Stimulated activated CD4-positive, alpha-beta T cell treated with anti-CD3 and anti-CD28 coated beads, Interleukin-15, amount 100 ng/mL, for 24 hours (primary cell): Measurements from ENCODE around the gene DSE.
A peak's percentile ranks its signal among the peaks of the same experiment; 100 is the strongest.

ENCODE experiments used
- DNase-seq: peaks from one replicate; pipeline ENCODE4 v3.0.0-alpha.2; 2020

DSE gene

DNA sequence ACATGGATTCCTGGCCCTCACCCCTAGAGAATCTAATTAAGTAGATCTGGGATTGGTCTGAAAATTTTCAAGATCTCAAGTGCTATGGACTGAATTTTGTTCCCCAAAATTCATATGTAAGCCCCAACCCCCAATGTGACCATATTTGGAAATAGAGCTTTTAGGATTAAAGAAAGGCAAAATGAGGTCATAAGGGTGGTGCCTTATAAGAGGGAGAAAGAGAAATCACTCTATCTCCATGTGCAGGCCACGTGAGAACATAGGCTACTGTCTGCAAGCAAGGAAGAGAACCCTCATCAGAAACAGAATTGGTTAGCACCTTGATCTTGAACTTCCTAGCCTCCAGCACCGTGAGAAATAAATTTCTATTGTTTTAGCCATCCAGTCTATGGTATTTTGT is 8.5 kb upstream of the DSE start:
- DNase-seq = no peak

DNA sequence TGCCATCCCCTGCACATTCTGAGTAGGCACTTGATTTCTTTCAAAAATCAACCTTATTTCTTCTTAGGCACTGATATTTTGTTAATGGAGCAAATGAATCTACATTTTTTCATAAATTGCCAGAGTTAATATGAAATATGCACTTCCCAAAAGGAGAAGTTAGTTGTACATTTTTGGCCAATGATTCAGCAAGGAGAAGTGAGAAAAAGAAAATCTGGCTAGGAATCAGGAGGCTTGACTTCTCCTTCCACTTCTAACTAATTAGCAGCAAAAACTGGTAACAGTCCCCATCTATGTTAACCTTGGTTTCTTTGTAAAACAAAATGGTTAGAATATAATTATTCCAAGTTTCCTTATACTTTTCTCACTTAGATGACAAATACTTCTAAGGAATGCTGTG is 7.0 kb upstream of the DSE start:
- DNase-seq = no peak

DNA sequence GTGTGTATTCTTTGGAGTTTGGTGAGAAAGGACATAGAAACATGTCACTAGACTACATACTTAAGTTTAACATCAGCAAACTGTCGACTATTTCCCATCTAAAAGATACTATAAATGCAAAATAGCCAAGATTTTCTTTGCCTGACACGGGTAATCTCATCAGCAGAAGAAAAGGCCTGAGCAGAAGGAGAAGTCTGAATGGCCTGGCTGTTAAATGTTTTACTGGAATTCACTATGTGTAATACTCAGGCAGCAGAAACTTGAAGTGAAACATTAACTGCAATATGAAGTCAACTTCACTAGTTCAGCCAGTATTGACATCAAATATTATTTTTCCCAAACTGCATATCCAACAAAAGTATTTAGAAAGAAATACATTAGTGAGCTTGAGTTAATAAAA is 6.4 kb upstream of the DSE start:
- DNase-seq = no peak

DNA sequence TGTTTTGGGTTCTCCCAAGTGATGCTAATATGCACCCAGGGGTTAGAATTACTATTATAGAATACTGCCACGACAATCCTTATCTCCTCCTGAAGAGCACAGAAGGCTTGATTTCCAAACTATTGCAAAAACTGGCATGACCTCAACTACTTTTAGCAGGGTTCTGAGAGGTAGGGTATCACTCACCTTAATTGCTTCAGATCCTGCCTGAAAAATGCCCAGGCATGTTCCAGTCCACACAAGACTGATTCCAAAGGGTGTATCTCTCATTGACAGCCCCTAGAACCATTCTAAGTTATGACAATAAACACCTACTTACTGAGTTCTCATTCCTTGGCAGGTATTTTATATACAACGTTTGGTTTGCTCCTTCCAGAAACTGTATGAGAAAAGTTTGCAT is 5.0 kb upstream of the DSE start:
- no peak for DNase-seq

DNA sequence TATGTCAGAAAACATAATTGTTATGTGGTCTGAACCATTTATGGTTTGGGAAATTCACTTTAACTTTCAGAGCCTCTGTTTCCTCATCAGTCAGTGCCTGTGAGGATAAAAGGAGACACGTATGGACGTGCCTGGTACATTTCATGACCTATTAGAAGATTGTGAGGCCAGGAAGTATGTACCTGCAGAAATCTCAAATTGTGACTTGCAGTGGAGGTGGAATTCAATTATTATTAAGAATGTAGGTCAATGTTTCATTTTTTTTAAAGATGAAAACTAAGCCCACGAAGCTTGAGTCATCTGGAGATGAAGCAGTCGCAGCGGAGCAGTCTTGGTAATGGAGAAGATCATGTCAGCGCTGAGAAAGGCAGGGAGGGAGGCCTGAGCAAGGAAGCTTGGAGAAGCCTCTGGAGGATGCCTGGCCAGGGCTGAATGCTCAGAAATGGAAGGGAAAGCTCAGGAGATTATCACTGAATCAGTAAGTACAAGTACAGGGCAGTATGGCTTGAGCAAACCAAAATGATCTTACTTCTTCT is 3.9 kb upstream of the DSE start:
- DNase-seq = no peak

DNA sequence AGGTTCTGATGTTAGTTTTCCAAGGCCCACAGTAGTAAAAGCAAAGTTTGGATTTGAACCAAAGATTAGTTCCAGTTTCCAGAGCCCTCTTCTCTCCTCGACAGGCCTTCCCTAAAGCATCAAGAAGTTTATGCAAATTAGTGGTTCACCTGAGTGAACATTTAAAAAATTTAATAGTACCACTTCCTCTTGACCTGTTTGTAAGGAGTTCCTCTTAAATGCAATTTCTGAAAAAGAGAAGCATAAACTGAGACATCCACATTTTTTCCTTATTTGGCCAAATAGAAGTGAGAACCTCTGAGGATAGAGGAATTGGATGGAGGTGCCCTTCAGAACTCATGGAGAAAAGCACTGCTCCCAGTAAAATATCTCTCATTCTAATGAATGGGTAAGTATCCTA is 1.2 kb upstream of the DSE start:
- no peak for DNase-seq

DNA sequence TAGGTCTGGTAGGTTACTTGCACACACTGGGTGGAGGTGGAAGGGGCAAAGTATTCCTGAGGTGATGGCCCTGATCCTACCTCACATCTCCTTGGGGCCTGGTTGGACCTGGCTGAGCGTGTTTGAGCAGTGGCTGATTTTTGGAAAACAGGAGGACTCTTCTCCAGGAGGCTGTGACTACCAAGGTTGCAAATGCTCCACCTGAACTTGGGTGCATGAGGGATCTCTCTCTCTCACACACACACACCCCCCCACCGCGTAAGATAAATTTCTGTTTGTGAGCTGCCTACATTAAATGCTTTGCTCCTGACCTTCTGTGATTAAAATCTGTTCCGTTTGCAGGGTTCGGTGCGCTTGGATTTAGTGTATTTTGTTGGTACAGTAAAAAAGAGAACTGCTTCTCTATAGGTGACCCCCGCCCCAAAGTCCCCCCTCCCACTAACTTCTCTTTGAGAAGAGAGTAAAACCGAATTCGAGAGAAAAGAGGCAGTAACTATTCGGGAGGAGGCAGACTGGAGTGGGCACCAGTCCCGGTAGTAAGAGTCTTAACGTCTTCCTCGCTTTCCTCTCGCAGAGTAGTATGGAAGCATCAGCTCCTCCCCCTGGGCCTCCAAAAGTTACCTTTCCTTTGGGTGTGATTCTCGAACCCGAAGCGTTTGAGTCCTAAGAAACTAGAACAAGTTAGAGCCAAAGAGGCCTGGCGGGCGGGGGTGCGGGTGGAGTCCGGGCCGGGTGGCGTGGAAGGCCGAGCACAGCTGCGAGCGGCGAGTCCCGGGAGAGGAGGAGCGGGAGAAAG is 585 bp upstream of the DSE start:
- DNase-seq = no peak

DNA sequence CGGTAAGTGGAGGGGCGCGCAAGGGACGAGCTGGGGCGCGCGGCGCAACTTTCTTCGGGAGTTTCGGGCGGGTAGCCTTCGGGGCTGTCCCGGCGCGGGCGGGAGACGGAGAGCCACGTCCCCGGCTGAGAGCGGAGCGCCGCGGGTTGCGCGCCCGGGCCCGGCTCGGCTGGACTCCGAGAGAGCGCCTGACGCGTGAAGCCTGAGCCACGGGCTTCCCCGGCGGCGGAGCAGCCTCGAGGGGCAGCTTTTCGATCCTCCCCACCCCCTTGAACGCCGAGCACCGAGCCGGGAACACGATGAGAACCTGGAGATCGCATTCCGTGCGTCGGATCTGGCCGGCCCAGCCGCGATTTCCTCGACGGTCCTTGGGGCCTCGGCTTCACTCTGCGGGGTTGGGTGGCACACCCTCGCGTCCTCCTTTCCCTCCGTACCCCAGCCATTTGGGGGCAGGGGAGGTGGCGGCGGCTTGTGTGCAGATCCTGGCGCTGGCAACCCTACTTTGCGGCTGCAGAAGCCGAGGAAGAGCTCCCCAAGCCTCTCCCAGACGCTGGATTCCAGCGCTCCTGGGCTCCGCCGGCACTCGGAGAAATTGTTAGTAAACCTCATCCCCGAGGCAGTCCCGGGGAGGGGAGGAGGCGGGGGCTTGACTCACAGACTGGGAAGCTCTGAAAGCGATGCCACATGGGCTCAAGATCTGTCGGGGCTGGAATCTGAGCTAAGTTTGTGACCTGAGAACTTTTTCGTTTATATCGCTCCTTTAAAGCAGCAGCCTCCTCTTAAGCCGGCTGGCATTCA is 572 bp downstream of the DSE start:
- peak; percentile 53 for DNase-seq

DNA sequence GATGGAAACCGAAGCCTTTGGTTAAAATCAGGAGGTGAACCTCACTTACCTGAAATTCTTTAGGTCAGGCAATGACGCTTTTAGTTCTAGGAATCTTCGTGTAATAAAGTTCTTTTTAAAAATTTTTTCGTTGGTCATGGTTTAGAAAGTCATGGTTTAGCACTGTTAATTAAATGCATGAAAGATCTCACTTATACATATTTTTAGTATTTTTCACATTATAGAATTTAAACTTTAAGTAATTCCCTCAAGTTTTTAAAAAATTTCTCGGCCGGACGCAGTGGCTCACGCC is 1.1 kb downstream of the DSE start:
- DNase-seq = no peak

DNA sequence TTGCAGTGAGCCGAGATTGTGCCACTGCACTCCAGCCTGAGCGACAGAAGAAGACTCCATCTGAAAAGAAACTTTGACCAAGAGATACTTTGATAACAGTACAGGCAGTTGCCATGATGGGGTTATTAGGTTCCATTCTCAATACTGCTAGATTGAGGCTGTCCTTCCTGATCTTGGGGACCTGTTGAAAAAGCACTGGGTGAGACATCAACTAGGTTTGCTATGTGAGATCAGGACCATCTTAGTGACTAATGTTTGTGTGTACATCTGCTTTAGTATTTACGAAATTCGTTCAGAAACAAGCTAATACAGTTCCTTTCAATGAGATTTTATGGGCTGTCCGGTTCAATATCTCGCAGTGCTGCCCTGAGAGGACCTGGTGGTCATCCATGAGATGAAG is 2.6 kb downstream of the DSE start:
- no peak for DNase-seq

DNA sequence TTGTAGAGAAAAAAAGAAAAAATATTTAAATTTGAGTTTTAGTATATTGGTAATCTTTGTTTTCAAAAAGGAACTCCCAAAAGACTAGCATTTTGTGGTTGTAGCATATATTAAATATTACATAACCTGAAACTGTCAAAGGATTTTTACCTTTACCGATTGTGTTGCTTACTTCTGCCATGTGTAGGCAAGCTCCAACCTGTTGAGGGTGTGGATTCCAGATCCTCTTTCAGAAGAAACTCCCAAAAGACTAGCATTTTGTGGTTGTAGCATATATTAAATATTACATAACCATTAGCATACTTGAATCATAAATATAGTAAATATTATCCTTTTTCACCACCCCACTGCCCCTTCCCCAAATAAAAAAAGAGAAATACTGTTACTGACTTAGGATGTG is 3.2 kb downstream of the DSE start:
- DNase-seq = no peak

DNA sequence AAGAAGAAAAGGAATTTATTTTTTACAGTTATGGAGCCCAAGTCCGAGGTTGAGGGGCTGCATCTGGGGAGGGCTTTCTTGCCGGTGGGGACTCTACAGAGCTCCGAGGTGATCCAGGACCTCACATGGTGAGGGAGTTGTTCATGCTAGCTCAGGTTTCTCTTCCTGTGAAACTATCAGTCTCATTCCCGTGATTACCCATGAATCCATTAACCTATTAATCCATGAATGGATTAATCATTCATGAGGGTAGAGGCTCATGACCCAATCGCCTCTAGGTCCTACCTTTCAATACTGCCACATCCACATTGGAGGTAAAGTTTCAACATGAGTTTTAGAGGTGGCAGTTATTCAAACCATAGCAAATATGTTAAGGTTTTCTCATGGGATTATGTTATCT is 3.8 kb downstream of the DSE start:
- DNase-seq = no peak

DNA sequence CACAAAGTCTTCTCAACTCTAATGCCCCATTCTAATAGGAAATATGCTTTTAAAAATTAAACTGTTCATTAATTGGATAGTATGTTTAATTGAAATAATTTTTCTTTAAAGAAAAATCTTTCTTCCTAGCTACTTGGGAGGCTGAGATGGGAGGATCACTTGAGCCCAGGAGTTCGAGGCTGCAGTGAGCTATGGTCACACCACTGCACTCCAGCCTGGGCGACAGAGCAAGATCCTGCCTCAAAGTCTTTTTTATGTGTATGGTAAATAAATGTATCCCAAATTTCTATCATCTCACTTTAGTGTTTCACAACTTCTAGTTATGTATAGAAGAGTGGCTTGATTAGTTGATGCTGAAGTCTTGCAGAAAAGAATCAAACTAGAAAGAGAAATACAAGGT is 4.5 kb downstream of the DSE start:
- no peak for DNase-seq

DNA sequence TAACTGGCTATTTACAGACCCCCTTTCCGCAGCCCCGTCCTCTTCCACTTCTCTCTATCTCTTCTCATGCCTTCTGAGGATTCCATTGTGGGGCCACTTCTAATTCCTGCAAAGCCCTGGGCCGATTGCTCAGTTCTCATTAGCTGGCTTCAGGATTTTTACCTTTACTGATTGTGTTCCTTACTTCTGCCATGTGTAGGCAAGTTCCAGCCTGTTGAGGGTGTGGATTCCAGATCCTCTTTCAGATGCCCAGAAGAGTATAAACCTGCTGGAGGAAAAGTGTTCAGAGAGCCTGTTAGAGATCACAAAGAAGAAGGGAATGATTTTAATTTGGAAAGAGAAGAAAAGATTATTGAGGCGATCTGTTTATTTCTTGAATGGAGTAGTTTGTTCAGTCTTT is 5.4 kb downstream of the DSE start:
- DNase-seq = no peak

DNA sequence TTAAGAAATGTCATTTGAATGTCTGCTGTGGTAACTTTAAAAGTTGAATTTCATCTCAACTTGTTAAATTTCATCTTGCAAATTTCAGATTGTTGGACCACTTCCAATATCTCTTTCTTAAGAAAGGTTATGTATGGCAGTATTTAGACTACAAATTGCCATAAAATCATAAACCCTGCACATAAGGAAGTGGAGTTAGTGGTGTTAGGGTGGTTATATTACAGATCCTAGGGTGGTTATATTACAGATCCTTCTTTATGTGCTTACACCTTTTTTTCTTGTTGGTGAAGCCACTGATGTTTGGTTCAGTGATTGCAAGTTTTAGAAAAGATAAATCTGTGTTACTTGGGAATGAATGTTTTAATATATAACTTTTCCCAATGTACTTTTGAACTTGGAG is 9.0 kb downstream of the DSE start:
- no peak for DNase-seq

DNA sequence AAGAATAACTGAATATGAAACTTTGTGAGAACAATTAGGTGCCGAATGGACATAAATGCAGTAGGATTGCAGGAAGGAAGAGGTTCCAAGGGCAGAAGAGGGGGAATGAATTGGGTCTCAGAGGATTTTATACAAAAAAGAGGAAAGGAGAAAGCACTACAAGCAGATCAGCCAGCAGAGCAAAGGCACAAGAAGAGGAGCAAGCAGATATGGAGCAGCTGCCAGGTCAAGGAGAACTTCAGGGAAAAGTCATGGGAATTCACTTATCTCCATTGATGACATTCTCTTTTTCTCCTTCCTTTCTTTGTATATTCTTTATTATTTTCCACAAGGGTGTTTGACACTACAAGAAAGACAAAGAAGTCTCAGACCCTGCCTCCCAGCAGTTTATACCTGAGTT is 9.6 kb downstream of the DSE start:
- DNase-seq = no peak

DNA sequence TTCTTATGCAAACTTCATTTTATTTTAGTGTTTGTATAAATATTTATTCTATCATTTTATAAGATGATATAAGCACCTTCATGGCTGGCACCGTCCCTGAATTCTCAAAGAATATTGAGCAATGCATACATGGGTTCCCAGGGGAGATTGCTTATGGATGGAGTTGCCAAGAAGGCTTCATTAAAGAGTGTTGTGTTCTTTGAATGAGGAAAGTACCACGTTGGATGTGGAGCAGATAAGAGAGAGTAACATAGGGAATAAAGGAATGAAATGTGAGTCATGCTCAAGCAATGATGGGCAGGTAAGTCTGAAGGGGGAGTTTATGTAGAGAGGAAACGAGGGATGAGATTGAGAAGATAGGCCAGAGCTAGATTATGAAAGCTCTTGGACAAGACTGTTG is 10.3 kb downstream of the DSE start:
- no peak for DNase-seq

DNA sequence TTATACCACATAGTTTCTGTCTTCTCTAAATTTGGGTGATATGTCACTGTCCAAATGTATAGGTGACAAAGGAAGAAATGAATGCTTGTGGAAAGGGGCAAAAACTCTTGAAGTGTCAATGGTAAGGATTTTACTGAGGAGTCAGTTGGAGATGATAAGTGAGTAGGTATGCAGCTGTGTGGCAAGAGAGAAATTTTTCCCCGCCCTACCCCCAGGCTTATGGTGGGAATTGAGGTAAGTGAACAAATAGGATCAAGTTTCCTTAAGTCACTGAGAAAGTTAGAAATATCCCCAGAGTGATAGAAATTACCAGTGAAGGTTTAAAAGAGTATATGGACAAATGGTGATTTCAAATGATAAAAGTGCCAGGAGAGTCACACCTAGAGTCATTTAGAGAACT is 11.8 kb downstream of the DSE start:
- no peak for DNase-seq

DNA sequence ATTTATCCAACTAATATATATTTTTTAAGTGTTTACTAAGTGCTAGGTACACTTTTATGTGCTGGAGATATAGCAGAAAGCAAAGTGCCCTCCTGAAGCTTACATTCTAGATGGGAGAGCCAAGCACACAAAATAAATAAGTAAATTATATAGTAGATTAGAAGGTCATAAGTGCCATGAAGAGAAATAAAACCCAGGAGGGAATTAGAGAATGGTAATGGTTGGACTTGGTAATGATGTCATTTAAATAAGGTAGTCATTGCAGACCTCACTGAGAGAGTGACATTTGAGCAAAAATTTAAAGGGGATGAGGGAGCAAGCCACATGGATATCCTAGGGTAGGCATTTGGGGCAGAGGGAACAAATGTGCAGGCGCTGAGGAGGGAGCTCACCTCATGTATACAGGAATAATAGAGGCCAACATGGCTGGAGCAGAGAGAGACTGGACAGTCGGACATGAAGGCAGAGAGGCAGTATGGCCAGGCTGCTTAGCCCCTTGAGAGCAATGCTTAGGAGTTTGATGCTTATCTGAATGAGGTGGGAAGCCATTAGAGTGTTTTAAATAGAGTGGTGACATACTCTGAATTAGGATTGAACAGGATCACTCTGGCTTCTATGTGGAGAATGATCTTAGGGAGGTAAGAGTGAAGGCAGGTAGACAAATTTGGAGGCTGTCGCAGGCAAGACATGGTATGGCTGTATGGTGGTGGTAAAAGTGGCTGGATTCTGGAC is 14.1 kb downstream of the DSE start:
- DNase-seq = no peak

DNA sequence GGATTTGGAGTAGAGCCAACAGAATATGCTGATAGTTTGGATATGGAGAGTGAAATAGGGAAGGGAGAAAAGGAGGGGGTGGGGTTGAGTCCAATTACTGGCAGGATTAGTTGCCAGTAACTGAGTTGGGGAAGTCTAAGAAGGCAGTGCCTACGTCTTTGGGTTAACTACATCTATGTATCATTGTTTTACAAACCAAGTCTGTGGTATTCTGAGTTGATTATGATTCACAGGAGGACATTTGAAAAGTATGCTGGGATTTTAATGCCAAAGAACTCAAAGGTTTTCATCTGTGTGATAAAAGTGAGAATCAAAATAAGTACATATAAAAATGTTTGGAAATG is 14.7 kb downstream of the DSE start:
- DNase-seq = no peak

DNA sequence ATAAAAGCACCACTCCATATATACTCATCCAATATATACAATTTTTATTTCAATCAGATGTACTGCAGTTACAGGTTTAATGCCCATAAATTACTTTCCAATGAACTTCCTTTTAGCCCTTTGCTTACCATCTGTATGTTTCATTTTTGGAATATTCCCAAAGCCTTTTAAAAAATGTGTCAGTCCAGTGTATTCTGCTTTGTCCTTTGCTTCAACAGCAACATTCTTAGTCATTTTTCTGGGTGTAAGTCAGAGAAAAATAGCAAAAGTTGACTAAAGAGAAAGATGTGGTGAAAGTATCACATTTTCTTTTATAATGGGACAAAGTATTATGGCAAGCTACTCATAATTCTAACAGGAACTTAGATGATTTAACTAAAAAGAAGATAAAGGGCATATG is 15.2 kb downstream of the DSE start:
- DNase-seq = no peak

DNA sequence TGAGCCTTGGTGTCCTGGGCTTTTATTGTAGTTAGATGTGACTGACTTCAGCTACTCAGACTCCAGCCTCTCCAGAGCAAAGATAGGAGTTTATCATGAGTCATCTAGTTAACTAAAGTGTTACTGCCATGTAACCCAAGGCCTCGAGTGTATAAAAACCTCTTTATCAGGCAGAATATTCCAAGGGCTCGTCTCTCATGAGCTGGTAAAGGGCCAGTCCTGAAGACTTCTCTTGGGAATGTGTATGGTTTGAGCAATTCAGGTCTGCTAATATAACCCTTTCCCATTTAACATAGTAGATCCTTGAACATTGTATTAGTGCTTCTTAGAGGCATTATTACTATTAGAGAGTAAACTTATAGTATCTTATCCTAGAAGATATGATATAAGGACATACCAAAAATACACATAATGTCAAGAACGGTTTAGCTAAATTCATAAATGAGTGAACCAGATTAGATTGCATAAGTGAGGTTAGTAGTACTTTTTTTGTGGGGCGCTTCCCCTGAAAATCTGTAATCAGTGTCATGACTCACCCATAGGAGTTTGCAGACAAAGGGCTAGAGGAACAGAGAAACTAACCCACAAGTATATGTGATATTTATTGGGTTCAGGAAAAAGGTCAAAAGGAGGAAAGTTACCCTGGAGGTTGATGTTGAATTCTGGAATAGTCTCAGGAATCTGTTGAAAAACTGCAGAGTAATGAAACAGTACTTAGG is 16.0 kb downstream of the DSE start:
- no peak for DNase-seq

DNA sequence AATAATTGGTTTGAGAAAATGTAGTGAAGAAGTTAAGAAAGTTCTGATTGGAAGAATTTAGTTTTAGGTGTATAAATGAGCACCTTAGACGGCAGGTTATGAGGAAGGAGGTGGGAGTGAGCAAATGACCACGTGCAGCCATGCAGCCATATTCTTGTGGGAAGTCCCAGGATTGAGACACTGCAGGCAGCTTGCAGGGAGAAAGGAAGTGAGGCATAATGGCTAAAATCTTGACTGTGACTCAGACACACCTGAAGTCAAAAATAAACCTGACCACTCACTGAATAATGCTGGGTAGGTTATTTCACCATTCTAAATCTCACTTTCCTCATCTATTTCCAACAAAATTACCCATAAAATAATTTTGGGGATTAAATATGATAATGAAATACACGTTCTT is 16.6 kb downstream of the DSE start:
- no peak for DNase-seq
